ENCODE measurements around the gene OR10G8.
"Not testable (repeated sequence)": the region's sequence is repeated elsewhere in the genome, so short reads cannot be mapped to it uniquely, and the experiment has no call there.

Gene OR10G8

GRCh38 chr11:124026498-124026897, at the start of gene OR10G8:
OR10G8 (plus strand) TSS chr11:124026798; CDS start chr11:124029623, 2,825 bp downstream.
- DNase-seq (ENCODE audit: low read depth), result no peak

GRCh38 chr11:123977731-123978347, 48.8 kb upstream of the OR10G8 start, which contains the start of gene OR10S1:
OR10S1 (minus strand) TSS chr11:123977781; CDS start chr11:123977664, 117 bp downstream.
- no peak for DNase-seq (ENCODE audit: low read depth)

GRCh38 chr11:123979311-123979710, 47.3 kb upstream of the OR10G8 start:
- DNase-seq (ENCODE audit: low read depth), result no peak

GRCh38 chr11:123995119-123995518, 31.5 kb upstream of the OR10G8 start, which contains the start of gene OR10G6:
OR10G6 (minus strand) TSS chr11:123995161; CDS start chr11:123995161, 0 bp downstream.
- DNase-seq (ENCODE audit: low read depth), result no peak

GRCh38 chr11:124012697-124013096, 13.9 kb upstream of the OR10G8 start, which contains the start of gene OR10G4:
OR10G4 (plus strand) TSS chr11:124012997; CDS start chr11:124015575, 2,578 bp downstream.
- DNase-seq (ENCODE audit: low read depth), result no peak

GRCh38 chr11:124015837-124016236, 10.8 kb upstream of the OR10G8 start:
- not testable (repeated sequence) for DNase-seq (ENCODE audit: low read depth)

- DNase-seq (ENCODE audit: low read depth), result no peak
These were observed 10.1 kb downstream of the OR10G8 start for GRCh38 chr11:124036666-124037065.

- no peak for DNase-seq (ENCODE audit: low read depth)
These were observed 13.0 kb downstream of the OR10G8 start for GRCh38 chr11:124039557-124039956.

GRCh38 chr11:124041254-124041653, 14.7 kb downstream of the OR10G8 start, which contains the start of gene OR10G7:
OR10G7 (minus strand) TSS chr11:124041325; CDS start chr11:124039001, 2,324 bp downstream.
- DNase-seq (ENCODE audit: low read depth), result no peak

- no peak for DNase-seq (ENCODE audit: low read depth)
These were observed 16.8 kb downstream of the OR10G8 start for GRCh38 chr11:124043420-124043819.

GRCh38 chr11:124050748-124051147, 24.1 kb downstream of the OR10G8 start:
- no peak for DNase-seq (ENCODE audit: low read depth)

GRCh38 chr11:124052966-124053365, 26.4 kb downstream of the OR10G8 start:
- no peak for DNase-seq (ENCODE audit: low read depth)

GRCh38 chr11:124068601-124069110, 42.1 kb downstream of the OR10G8 start:
- no peak for DNase-seq (ENCODE audit: low read depth)

GRCh38 chr11:124069429-124070401, 43.1 kb downstream of the OR10G8 start:
- peak; percentile 13 for DNase-seq (ENCODE audit: low read depth)

- DNase-seq (ENCODE audit: low read depth), result peak; percentile 31
These were observed 44.5 kb downstream of the OR10G8 start for GRCh38 chr11:124070915-124071622.

GRCh38 chr11:124071623-124071948, 45.0 kb downstream of the OR10G8 start:
- no peak for DNase-seq (ENCODE audit: low read depth)

GRCh38 chr11:124072147-124072546, 45.5 kb downstream of the OR10G8 start:
- no peak for DNase-seq (ENCODE audit: low read depth)

GRCh38 chr11:124074554-124074953, 48.0 kb downstream of the OR10G8 start:
- DNase-seq (ENCODE audit: low read depth), result no peak

- DNase-seq (ENCODE audit: low read depth), result no peak
These were observed 48.9 kb downstream of the OR10G8 start for GRCh38 chr11:124075492-124075840.

GRCh38 chr11:124075841-124076651, 49.4 kb downstream of the OR10G8 start:
- no peak for DNase-seq (ENCODE audit: low read depth)

GRCh38 chr11:124077266-124077665, 50.7 kb downstream of the OR10G8 start:
- no peak for DNase-seq (ENCODE audit: low read depth)

All from GM04504 (cell line).